ENCODE data around the gene GDPD3. TPM values are rescaled to one million over a fixed set of nuclear protein-coding genes. Genes with fewer than 3 reads are reported as not detected.

Gene GDPD3
- total RNA-seq, 2 donors from 2014 or later: 0.91 to 2.4 TPM

- no peaks in the 10 kb centered on the region for H3K4me1 ChIP-seq (replicated peaks)
- no peak overlapping the region for H3K4me3 ChIP-seq
- H3K27ac ChIP-seq: no peak overlapping the region
- no peaks in the 10 kb centered on the region for H3K27me3 ChIP-seq (replicated peaks; ENCODE audit: insufficient read depth)
- peaks cover 0 to 34% of the 10 kb centered on the region in 2 donors for H3K36me3 ChIP-seq
- DNase-seq (ENCODE audit: low spot score): no peak
- WGBS: 49% methylated on average over 10 of the region's 17 CpGs
- intact Hi-C loops (cut with DNase I): no loop called here
- H3K9me3 ChIP-seq: no peaks in the 10 kb centered on the region
- TF ChIP-seq POLR2A (IDR thresholded peaks at IDR 0.05) (no peak), POLR2AphosphoS5 (IDR thresholded peaks at IDR 0.05) (no peak), CTCF (IDR thresholded peaks at IDR 0.05) (no peak)
These were observed 28.5 kb downstream of the GDPD3 start for GRCh38 chr16:30084816-30085159.

- H3K4me3 ChIP-seq: no peak overlapping the region
- TF ChIP-seq CTCF (IDR thresholded peaks at IDR 0.05): no peak
- no peak for TF ChIP-seq POLR2AphosphoS5 (IDR thresholded peaks at IDR 0.05)
- TF ChIP-seq POLR2A (IDR thresholded peaks at IDR 0.05): no peak
- 84% methylated on average over 15 of the region's 18 CpGs for WGBS
- DNase-seq (ENCODE audit: low spot score): no peak
- no peak overlapping the region for H3K27ac ChIP-seq
- peaks cover 0 to 34% of the 10 kb centered on the region in 2 donors for H3K36me3 ChIP-seq
- intact Hi-C loops (cut with DNase I): no loop called here
- no peaks in the 10 kb centered on the region for H3K9me3 ChIP-seq
- no peaks in the 10 kb centered on the region for H3K27me3 ChIP-seq (replicated peaks; ENCODE audit: insufficient read depth)
- H3K4me1 ChIP-seq (replicated peaks): no peaks in the 10 kb centered on the region
These were observed 29.1 kb downstream of the GDPD3 start for GRCh38 chr16:30084096-30084815.

DNA sequence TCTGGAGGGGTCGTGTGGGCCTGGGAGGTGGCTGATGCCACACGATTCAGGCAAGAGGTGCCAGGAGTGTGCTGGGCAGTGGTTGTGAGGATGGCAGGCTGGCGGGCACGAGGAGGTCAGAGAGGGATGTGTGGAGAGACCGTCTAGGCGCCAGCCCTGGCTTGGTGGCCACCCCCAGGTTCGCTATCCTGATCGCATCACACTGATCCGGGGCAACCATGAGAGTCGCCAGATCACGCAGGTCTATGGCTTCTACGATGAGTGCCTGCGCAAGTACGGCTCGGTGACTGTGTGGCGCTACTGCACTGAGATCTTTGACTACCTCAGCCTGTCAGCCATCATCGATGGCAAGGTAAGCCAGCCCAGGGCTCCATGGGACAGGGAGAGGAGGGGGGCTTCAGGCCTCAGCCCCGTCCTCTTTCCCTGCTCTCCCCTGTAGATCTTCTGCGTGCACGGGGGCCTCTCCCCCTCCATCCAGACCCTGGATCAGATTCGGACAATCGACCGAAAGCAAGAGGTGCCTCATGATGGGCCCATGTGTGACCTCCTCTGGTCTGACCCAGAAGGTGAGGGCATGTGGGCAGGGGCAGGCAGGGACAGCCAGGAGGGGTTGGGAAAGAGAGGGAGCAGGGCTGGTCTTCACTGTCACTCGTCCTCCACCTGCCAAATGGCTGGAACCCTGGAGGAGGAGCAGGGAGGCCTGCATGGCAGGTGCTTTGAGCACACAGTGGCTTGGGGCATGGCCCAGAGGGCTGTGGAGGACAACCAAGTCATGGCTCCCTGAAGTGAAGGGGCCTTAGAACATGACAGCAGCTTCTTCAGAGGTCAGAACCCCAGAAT is 29.9 kb downstream of the GDPD3 start:
- no peak overlapping the region for H3K27ac ChIP-seq
- H3K27me3 ChIP-seq (replicated peaks; ENCODE audit: insufficient read depth): no peaks in the 10 kb centered on the region
- no peak overlapping the region for H3K4me3 ChIP-seq
- no peak for DNase-seq (ENCODE audit: low spot score)
- WGBS: 89% methylated on average over 24 of the region's 24 CpGs
- H3K9me3 ChIP-seq: no peaks in the 10 kb centered on the region
- H3K4me1 ChIP-seq (replicated peaks): no peaks in the 10 kb centered on the region
- no peak for TF ChIP-seq CTCF (IDR thresholded peaks at IDR 0.05)
- no peak for TF ChIP-seq POLR2AphosphoS5 (IDR thresholded peaks at IDR 0.05)
- TF ChIP-seq POLR2A (IDR thresholded peaks at IDR 0.05): no peak
- intact Hi-C loops (cut with DNase I): no loop called here
- peaks cover 0 to 34% of the 10 kb centered on the region in 2 donors for H3K36me3 ChIP-seq

GRCh38 chr16:30082545-30083090 is 30.7 kb downstream of the GDPD3 start:
- Histone ChIP-seq H3K9me3 (no peaks in the 10 kb centered on the region), H3K36me3 (peaks cover 0 to 34% of the 10 kb centered on the region in 2 donors), H3K27ac (no peak overlapping the region), H3K4me3 (no peak overlapping the region), H3K4me1 (replicated peaks) (no peaks in the 10 kb centered on the region), H3K27me3 (replicated peaks; ENCODE audit: insufficient read depth) (no peaks in the 10 kb centered on the region)
- TF ChIP-seq CTCF (IDR thresholded peaks at IDR 0.05) (no peak), POLR2AphosphoS5 (IDR thresholded peaks at IDR 0.05) (no peak), POLR2A (IDR thresholded peaks at IDR 0.05) (no peak)
- DNase-seq (ENCODE audit: low spot score): no peak
- WGBS: 86% methylated on average over 20 of the region's 20 CpGs
- intact Hi-C loops (cut with DNase I): no loop called here
